ENCODE measurements around the gene OGFOD1.

Gene OGFOD1

GRCh38 chr16:56450986-56451752 is at the start of gene OGFOD1, which contains the start of gene NUDT21:
OGFOD1 (plus strand) TSS chr16:56451554; CDS start chr16:56451613, 59 bp downstream.
NUDT21 (minus strand) TSS chr16:56451332; CDS start chr16:56451202, 130 bp downstream.
- H3K4me1 Mint-ChIP-seq: peaks cover 37% of the 10 kb centered on the region
- no peak for TF ChIP-seq CTCF (IDR thresholded peaks at IDR 0.05; ENCODE audit: unreplicated experiment in 3 of 3)
- H3K27me3 Mint-ChIP-seq (ENCODE audit: low read depth): no peaks in the 10 kb centered on the region
- peaks cover 19% of the 10 kb centered on the region for H3K36me3 Mint-ChIP-seq (ENCODE audit: low read depth)
- peak within 1 kb of the TSS; percentile 80 to 94 (median 93) for H3K27ac Mint-ChIP-seq
- no peaks in the 10 kb centered on the region for H3K9me3 Mint-ChIP-seq
- peak within 1 kb of the TSS; percentile 94 to 95 (median 94) for H3K4me3 Mint-ChIP-seq

- peaks cover 60% of the 10 kb centered on the region for H3K36me3 Mint-ChIP-seq (ENCODE audit: low read depth)
- no peak overlapping the region for H3K4me3 Mint-ChIP-seq
- H3K4me1 Mint-ChIP-seq: no peaks in the 10 kb centered on the region
- H3K9me3 Mint-ChIP-seq: no peaks in the 10 kb centered on the region
- no peak overlapping the region for H3K27ac Mint-ChIP-seq
- TF ChIP-seq CTCF (IDR thresholded peaks at IDR 0.05; ENCODE audit: unreplicated experiment in 3 of 3): no peak
- H3K27me3 Mint-ChIP-seq (ENCODE audit: low read depth): no peaks in the 10 kb centered on the region
Observed at GRCh38 chr16:56405977-56406672, 45.2 kb upstream of the OGFOD1 start.

GRCh38 chr16:56408379-56409098 is 42.8 kb upstream of the OGFOD1 start:
- Mint-ChIP-seq H3K9me3 (no peaks in the 10 kb centered on the region), H3K4me3 (no peak overlapping the region), H3K27me3 (ENCODE audit: low read depth) (no peaks in the 10 kb centered on the region), H3K27ac (no peak overlapping the region), H3K4me1 (no peaks in the 10 kb centered on the region), H3K36me3 (ENCODE audit: low read depth) (peaks cover 64% of the 10 kb centered on the region)
- TF ChIP-seq CTCF (IDR thresholded peaks at IDR 0.05; ENCODE audit: unreplicated experiment in 3 of 3): no peak

GRCh38 chr16:56409195-56409594 is 42.2 kb upstream of the OGFOD1 start:
- TF ChIP-seq CTCF (IDR thresholded peaks at IDR 0.05; ENCODE audit: unreplicated experiment in 3 of 3): no peak
- H3K9me3 Mint-ChIP-seq: no peaks in the 10 kb centered on the region
- no peaks in the 10 kb centered on the region for H3K27me3 Mint-ChIP-seq (ENCODE audit: low read depth)
- H3K4me3 Mint-ChIP-seq: no peak overlapping the region
- H3K27ac Mint-ChIP-seq: no peak overlapping the region
- H3K36me3 Mint-ChIP-seq (ENCODE audit: low read depth): peaks cover 64% of the 10 kb centered on the region
- H3K4me1 Mint-ChIP-seq: no peaks in the 10 kb centered on the region

- H3K4me3 Mint-ChIP-seq: no peak overlapping the region
- H3K27ac Mint-ChIP-seq: no peak overlapping the region
- no peak for TF ChIP-seq CTCF (IDR thresholded peaks at IDR 0.05; ENCODE audit: unreplicated experiment in 3 of 3)
- no peaks in the 10 kb centered on the region for H3K4me1 Mint-ChIP-seq
- peaks cover 49% of the 10 kb centered on the region for H3K36me3 Mint-ChIP-seq (ENCODE audit: low read depth)
- H3K27me3 Mint-ChIP-seq (ENCODE audit: low read depth): no peaks in the 10 kb centered on the region
- H3K9me3 Mint-ChIP-seq: no peaks in the 10 kb centered on the region
Observed at GRCh38 chr16:56411123-56411522, 40.2 kb upstream of the OGFOD1 start.
